K562 (cell line): ENCODE data around the gene ITPR2. TPM values are rescaled to one million over a fixed set of nuclear protein-coding genes. Genes with fewer than 3 reads are reported as not detected.
A peak's percentile ranks its signal among the peaks of the same experiment; 100 is the strongest.

Experiments
- ATAC-seq: fragments of 200-7000 bp; cut with Tn5 transposase; 3 replicates; pipeline ENCODE4 v1.9.1; 2020; ENCODE audit warnings: moderate library complexity
- BruUV-seq: library from RNA; stranded (reverse); fragments of 400-500 nt; replicated peaks from 2 replicates; lab custom pipeline; 2021; lab: Mats Ljungman, UMichigan
- CTCF ChIA-PET: fragments of 300-600 bp; formaldehyde crosslinking; extraction: SDS; loops from one replicate; lab custom pipeline; 2021; ENCODE audit warnings: low intra/inter-chr PET ratio; lab: Yijun Ruan, JAX
- POLR2A ChIA-PET: fragments of 300-600, 350-650 bp; sonication (Branson Sonifier 250); formaldehyde crosslinking; extraction: SDS; loops from one replicate; lab custom pipeline; 2021; ENCODE audit warnings: antibody characterized with exemption, inconsistent platforms; lab: Yijun Ruan, JAX
- DNase-seq, 4 experiments: peaks; one replicate each; pipeline versions ENCODE4 v3.0.0 to v3.0.0-alpha.2; 2011 to 2018; ENCODE audit warnings: low spot score in 3 of 4, mixed read lengths in 3 of 4; ENCODE audit errors: extremely low read depth in 1 of 4
- FAIRE-seq: peaks from 2 replicates; lab custom pipeline; 2011; peaks lifted over from hg19 to GRCh38; lab: Jason Lieb, UNC
- H2AFZ ChIP-seq: 2 replicates; pipeline ENCODE4 v1.6.0; 2011; ENCODE audit warnings: low read depth, low read length, control low read depth, inconsistent platforms
- H3K27ac ChIP-seq: fragments of 200-600 bp; 3 replicates; pipeline ENCODE4 v1.8.0; 2011; ENCODE audit warnings: low read depth, mild to moderate bottlenecking, control low read depth, inconsistent platforms, low read length, moderate library complexity, mixed read lengths; ENCODE audit errors: extremely low read depth
- H3K27me3 ChIP-seq, 2 experiments: fragments of 300-600 bp in 1 of 2; 2 replicates in 1 of 2; 3 replicates in 1 of 2; pipeline versions ENCODE4 v1.6.0 to v1.8.0; 2011; ENCODE audit warnings: inconsistent platforms in 2 of 2, low read length in 2 of 2, mild to moderate bottlenecking in 1 of 2, mixed read lengths in 1 of 2, moderate library complexity in 1 of 2; ENCODE audit not compliant: control insufficient read depth in 2 of 2, insufficient read depth in 2 of 2
- H3K36me3 ChIP-seq: fragments of 300-600 bp; 3 replicates; pipeline ENCODE4 v1.8.0; 2011; ENCODE audit warnings: mild to moderate bottlenecking, low read length, inconsistent platforms; ENCODE audit not compliant: control insufficient read depth, insufficient read depth
- H3K4me1 ChIP-seq, 2 experiments: fragments of 200-600 bp in 1 of 2; replicated peaks in 1 of 2; 2 replicates in 1 of 2; 3 replicates in 1 of 2; pipeline versions ENCODE4 v1.5.1 to v1.8.0; 2011; ENCODE audit warnings: inconsistent platforms in 2 of 2, low read length in 2 of 2, mild to moderate bottlenecking in 1 of 2, mixed read lengths in 1 of 2, moderate library complexity in 1 of 2; ENCODE audit not compliant: control insufficient read depth in 2 of 2, insufficient read depth in 2 of 2
- H3K4me2 ChIP-seq: 2 replicates; pipeline ENCODE4 v1.6.1; 2011; ENCODE audit warnings: low read length, control low read depth, inconsistent platforms, mixed read lengths; ENCODE audit not compliant: insufficient read depth
- H3K4me3 ChIP-seq: fragments of 200-600 bp; sonication (generic), shearing (Covaris generic); 2 replicates; pipeline ENCODE4 v1.5.1; 2016; ENCODE audit warnings: control low read depth, inconsistent platforms
- H3K79me2 ChIP-seq: fragments of 200-600 bp; 3 replicates; pipeline ENCODE4 v1.8.0; 2011; ENCODE audit warnings: low read length, inconsistent platforms; ENCODE audit not compliant: control insufficient read depth, insufficient read depth
- H3K9ac ChIP-seq, 2 experiments: 2 replicates each; pipeline versions ENCODE4 v1.6.0 to v1.6.1; 2011; ENCODE audit warnings: low read depth in 2 of 2, low read length in 2 of 2, control low read depth in 1 of 2, inconsistent platforms in 1 of 2, mild to moderate bottlenecking in 1 of 2, mixed read lengths in 1 of 2; ENCODE audit not compliant: insufficient read depth in 1 of 2
- H3K9me1 ChIP-seq: one replicate; pipeline ENCODE4 v1.6.0; 2011; ENCODE audit warnings: inconsistent platforms, mild to moderate bottlenecking, low read length, moderate library complexity; ENCODE audit not compliant: control insufficient read depth, insufficient read depth
- H3K9me3 ChIP-seq: replicated peaks from 2 replicates; pipeline ENCODE4 v1.5.1; 2011; ENCODE audit warnings: low read depth, low read length, inconsistent platforms; ENCODE audit not compliant: control insufficient read depth, insufficient read depth
- H4K20me1 ChIP-seq: replicated peaks from 2 replicates; pipeline ENCODE4 v1.6.1; 2011; ENCODE audit warnings: low read length, inconsistent platforms, mixed read lengths; ENCODE audit not compliant: control insufficient read depth, insufficient read depth
- CBX5 ChIP-seq: IDR thresholded peaks from 2 replicates; pipeline ENCODE4 v1.6.1; 2014; ENCODE audit warnings: low read depth, borderline replicate concordance
- ETV1 ChIP-seq: fragments of 450-650 bp; conservative IDR thresholded peaks from 2 replicates; pipeline ENCODE4 v1.6.1; 2016; ENCODE audit warnings: missing genetic modification characterization, control low read depth, low read depth, missing compliant biosample characterization
- HCFC1 ChIP-seq: IDR thresholded peaks from 2 replicates; pipeline ENCODE4 v1.6.1; 2012; ENCODE audit warnings: low read depth, low read length, improper control_type of control experiment
- SIN3A ChIP-seq, 2 experiments: fragments of 150-350 bp in 1 of 2; IDR thresholded peaks; 2 replicates each; pipeline ENCODE4 v1.6.1; 2011 to 2016; ENCODE audit warnings: borderline replicate concordance in 2 of 2, low read depth in 2 of 2, low read length in 2 of 2, mild to moderate bottlenecking in 2 of 2, moderate library complexity in 2 of 2; ENCODE audit not compliant: control insufficient read depth in 1 of 2
- SIRT6 ChIP-seq: IDR thresholded peaks from one replicate; pipeline ENCODE4 v1.6.1; 2012; ENCODE audit warnings: low read depth, mild to moderate bottlenecking, control low read depth, inconsistent platforms, low read length, moderate library complexity
- TCF7L2 ChIP-seq: fragments of 150-350 bp; IDR thresholded peaks from 2 replicates; pipeline ENCODE4 v1.6.1; 2016; ENCODE audit warnings: low read depth, mild to moderate bottlenecking, low read length, moderate library complexity
- ZNF263 ChIP-seq: sonication (generic); formaldehyde crosslinking; IDR thresholded peaks from 2 replicates; pipeline ENCODE4 v1.8.0; 2022; ENCODE audit warnings: mild to moderate bottlenecking, missing genetic modification reagents, borderline replicate concordance
- WGBS: fragments of 100-300 bp; shearing (Covaris generic); methylation state at CpG from one replicate; pipeline ENCODE4 v1.1.6; 2016; ENCODE audit warnings: low coverage, mixed read lengths; ENCODE audit not compliant: insufficient coverage; ENCODE audit errors: missing lambda C conversion rate; 5-methylcytosine and 5-hydroxymethylcytosine counted together
- in situ Hi-C: fragments of 300-500 bp; cut with MboI; formaldehyde crosslinking; loops from 4 replicates; pipeline ENCODE4 v1.15.0; 2018; ENCODE audit warnings: inconsistent platforms, mixed read lengths
- intact Hi-C: fragments of 100-400 bp; cut with micrococcal nuclease; formaldehyde crosslinking; loops from 2 replicates; pipeline ENCODE4 v1.14.2; 2022
- polyA plus RNA-seq, 8 experiments: library from polyadenylated mRNA; depleted of rRNA in 4 of 8; stranded (reverse) in 5 of 8; unstranded in 3 of 8; fragments of >200 nt; fragmentation: Nextera tagmentation in 2 of 8; fragmentation: Illumina TruSeq in 1 of 8; extraction: Ambion mirVana in 2 of 8; extraction: Trizol in 1 of 8; gene quantifications; 2 replicates each; pipeline versions ENCODE4 v1.2.1 to v1.2.3, GENCODE V29; 2011 to 2014; ENCODE audit warnings: inconsistent platforms in 1 of 8, missing spikeins in 1 of 8
- total RNA-seq, 7 experiments: library from RNA; depleted of rRNA in 6 of 7; stranded (reverse); fragments of >200 nt in 6 of 7; fragmentation: Illumina TruSeq in 2 of 7; extraction: Trizol in 2 of 7; gene quantifications; 2 replicates each; pipeline versions ENCODE4 v1.2.1 to v1.2.3, GENCODE V29; 2011 to 2021; ENCODE audit warnings: low replicate concordance in 1 of 7
- TF ChIP-seq, protein P1 (sequence below): sonication (generic); IDR thresholded peaks from 2 replicates; pipeline ENCODE4 v1.6.1; 2016
- TF ChIP-seq, protein P2 (sequence below): fragments of 450-650 bp; IDR thresholded peaks from 2 replicates; pipeline ENCODE4 v1.6.1; 2014; ENCODE audit warnings: low read depth, mild to moderate bottlenecking, moderate library complexity, borderline replicate concordance

Gene ITPR2
- total and polyA plus RNA-seq, 9 of the 15 experiments (the other 6 are each of a cell fraction or from before 2014, with no cell fraction given) = 0.21 to 3.3 (median 0.95) TPM

- Histone ChIP-seq H3K79me2 (no peaks in the 10 kb centered on the region), H3K4me3 (no peak overlapping the region), H3K27ac (no peak overlapping the region), H3K9ac (no peak overlapping the region), H3K9me3 (no peaks in the 10 kb centered on the region; the same call in 1 of the 2 replicates), H3K36me3 (no peaks in the 10 kb centered on the region), H2AFZ (no peak overlapping the region), H3K9me1 (no peaks in the 10 kb centered on the region), H3K4me1 (no peaks in the 10 kb centered on the region; a peak in 1 of 5 replicates), H3K27me3 (no peaks in the 10 kb centered on the region; a peak in 1 of 5 replicates), H4K20me1 (no peaks in the 10 kb centered on the region), H3K4me2 (no peak overlapping the region)
- intact Hi-C loops (no loop called here), in situ Hi-C loops (no loop called here)
- CTCF ChIA-PET = no interaction called here
- FAIRE-seq = no peak
- TF ChIP-seq, protein P1, sequence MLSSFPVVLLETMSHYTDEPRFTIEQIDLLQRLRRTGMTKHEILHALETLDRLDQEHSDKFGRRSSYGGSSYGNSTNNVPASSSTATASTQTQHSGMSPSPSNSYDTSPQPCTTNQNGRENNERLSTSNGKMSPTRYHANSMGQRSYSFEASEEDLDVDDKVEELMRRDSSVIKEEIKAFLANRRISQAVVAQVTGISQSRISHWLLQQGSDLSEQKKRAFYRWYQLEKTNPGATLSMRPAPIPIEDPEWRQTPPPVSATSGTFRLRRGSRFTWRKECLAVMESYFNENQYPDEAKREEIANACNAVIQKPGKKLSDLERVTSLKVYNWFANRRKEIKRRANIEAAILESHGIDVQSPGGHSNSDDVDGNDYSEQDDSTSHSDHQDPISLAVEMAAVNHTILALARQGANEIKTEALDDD = peak; percentile 82
- TF ChIP-seq, protein P2, sequence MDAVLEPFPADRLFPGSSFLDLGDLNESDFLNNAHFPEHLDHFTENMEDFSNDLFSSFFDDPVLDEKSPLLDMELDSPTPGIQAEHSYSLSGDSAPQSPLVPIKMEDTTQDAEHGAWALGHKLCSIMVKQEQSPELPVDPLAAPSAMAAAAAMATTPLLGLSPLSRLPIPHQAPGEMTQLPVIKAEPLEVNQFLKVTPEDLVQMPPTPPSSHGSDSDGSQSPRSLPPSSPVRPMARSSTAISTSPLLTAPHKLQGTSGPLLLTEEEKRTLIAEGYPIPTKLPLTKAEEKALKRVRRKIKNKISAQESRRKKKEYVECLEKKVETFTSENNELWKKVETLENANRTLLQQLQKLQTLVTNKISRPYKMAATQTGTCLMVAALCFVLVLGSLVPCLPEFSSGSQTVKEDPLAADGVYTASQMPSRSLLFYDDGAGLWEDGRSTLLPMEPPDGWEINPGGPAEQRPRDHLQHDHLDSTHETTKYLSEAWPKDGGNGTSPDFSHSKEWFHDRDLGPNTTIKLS = no peak
- TF ChIP-seq ZNF263 (CRISPR knock-in tag) (no peak), TCF7L2 (no peak), ETV1 (tag) (0 out of 2 replicates have a peak, but pooled peaks have one; percentile 32), CBX5 (no peak), SIRT6 (no peak), SIN3A (IDR thresholded peaks at IDR 0.05; ENCODE audit: borderline replicate concordance in 2 of 2, control insufficient read depth in 1 of 2, low read depth in 2 of 2, low read length in 2 of 2) (no peak), HCFC1 (no peak)
- no peak for DNase-seq
- POLR2A ChIA-PET = interaction anchor here (0.6 to 0.7 kb wide), 2 partner anchors 14 to 22 kb away, joined by 3 read pairs; no protein-coding TSS in a partner anchor
- BruUV-seq = no TSS peak
- 11% methylated on average over 4 of the region's 4 CpGs for WGBS
- peak; percentile 63; the same call in 1 of the 3 replicates for ATAC-seq
Observed at GRCh38 chr12:26678697-26679660, 154.0 kb downstream of the ITPR2 start.
